GM23248 (cell line): ENCODE measurements around the gene PSMB3.

Experiments
- EZH2 ChIP-seq: fragments of 200-600 bp; sonication (generic); IDR thresholded peaks from 2 replicates; pipeline ENCODE4 v1.6.1; 2018; ENCODE audit warnings: antibody characterized with exemption, mild to moderate bottlenecking; ENCODE audit not compliant: insufficient read depth, poor library complexity, severe bottlenecking
- EZH2phosphoT487 ChIP-seq: fragments of 200-600 bp; sonication (generic); IDR thresholded peaks from 2 replicates; pipeline ENCODE4 v1.6.1; 2018; ENCODE audit warnings: antibody characterized with exemption, moderate library complexity, mild to moderate bottlenecking, low read depth; ENCODE audit not compliant: insufficient read depth

GRCh38 chr17:38731526-38732294, 20.8 kb upstream of the PSMB3 start:
- no peak for TF ChIP-seq EZH2
- no peak for TF ChIP-seq EZH2phosphoT487
